Activated naive CD4-positive, alpha-beta T cell treated with anti-CD3 and anti-CD28 coated beads, Interleukin-2, amount 50 U/mL, for 72 hours (primary cell): ENCODE measurements around the gene RBL1. TPM values are rescaled to one million over a fixed set of nuclear protein-coding genes. Genes with fewer than 3 reads are reported as not detected.
"Not testable (repeated sequence)": the region's sequence is repeated elsewhere in the genome, so short reads cannot be mapped to it uniquely, and the experiment has no call there.

ENCODE experiments used
- ATAC-seq, 2 donors: fragments of 150-1000 bp; cut with Tn5 transposase; 2 replicates each; pipeline ENCODE4 v1.10.0; 2021; ENCODE audit warnings: mild to moderate bottlenecking in 2 of 2, moderate library complexity in 2 of 2
- DNase-seq, 2 donors: peaks; one replicate each; pipeline ENCODE4 v3.0.0; 2021 to 2022; ENCODE audit warnings: low spot score in 2 of 2
- H3K27ac Mint-ChIP-seq, 2 donors: one replicate each; pipeline ENCODE4 v1.8.0; 2022; ENCODE audit warnings: mild to moderate bottlenecking in 2 of 2, mixed read lengths in 2 of 2
- H3K36me3 Mint-ChIP-seq, 2 donors: one replicate each; pipeline ENCODE4 v1.8.0; 2022; ENCODE audit warnings: mixed read lengths in 2 of 2
- H3K9me3 Mint-ChIP-seq, 2 donors: one replicate each; pipeline ENCODE4 v1.8.0; 2022; ENCODE audit warnings: mixed read lengths in 2 of 2
- total RNA-seq, 2 donors: library from RNA; stranded (reverse); gene quantifications; one replicate each; pipeline ENCODE4 v1.2.3, GENCODE V29; 2022

Gene RBL1
- total RNA-seq, 2 donors from 2014 or later: 27.2 to 43.6 TPM

GRCh38 chr20:37096415-37097041 is 731 bp upstream of the RBL1 start:
- DNase-seq: no peak
- peak overlapping the region; percentile 98 to 100 for H3K27ac Mint-ChIP-seq
- no peaks in the 10 kb centered on the region for H3K9me3 Mint-ChIP-seq
- peaks cover 23 to 29% of the 10 kb centered on the region in 2 donors for H3K36me3 Mint-ChIP-seq
- ATAC-seq: no peak

- no peaks in the 10 kb centered on the region for H3K9me3 Mint-ChIP-seq
- peak overlapping the region; percentile 98 to 99 for H3K27ac Mint-ChIP-seq
- ATAC-seq (peak; percentile 42 to 61), DNase-seq (peak in 1 of 2 donors; percentile 48)
- H3K36me3 Mint-ChIP-seq: peaks cover 23 to 37% of the 10 kb centered on the region in 2 donors
These were observed 644 bp downstream of the RBL1 start for GRCh38 chr20:37095108-37095598.

GRCh38 chr20:37090407-37090806 is 5.4 kb downstream of the RBL1 start:
- no peak for DNase-seq

GRCh38 chr20:37081717-37082289 is 14.0 kb downstream of the RBL1 start:
- DNase-seq: no peak
- ATAC-seq: no peak
- no peak overlapping the region for H3K27ac Mint-ChIP-seq
- peaks cover 6 to 34% of the 10 kb centered on the region in 2 donors for H3K36me3 Mint-ChIP-seq
- no peaks in the 10 kb centered on the region for H3K9me3 Mint-ChIP-seq

More at GRCh38 chr20:37090407-37090806, 5.4 kb downstream of the RBL1 start:
- Mint-ChIP-seq H3K36me3 (peaks cover 15 to 44% of the 10 kb centered on the region in 2 donors), H3K27ac (peak overlapping the region in 1 of 2 donors; percentile 37), H3K9me3 (no peaks in the 10 kb centered on the region)
- ATAC-seq: no peak

GRCh38 chr20:37077009-37077408 is 18.8 kb downstream of the RBL1 start:
- ATAC-seq: no peak
- peaks cover 6 to 55% of the 10 kb centered on the region in 2 donors for H3K36me3 Mint-ChIP-seq
- no peak overlapping the region for H3K27ac Mint-ChIP-seq
- H3K9me3 Mint-ChIP-seq: no peaks in the 10 kb centered on the region
- no peak for DNase-seq

GRCh38 chr20:37075932-37076685 is 19.7 kb downstream of the RBL1 start:
- no peaks in the 10 kb centered on the region for H3K9me3 Mint-ChIP-seq
- H3K36me3 Mint-ChIP-seq: peaks cover 6 to 56% of the 10 kb centered on the region in 2 donors
- no peak overlapping the region for H3K27ac Mint-ChIP-seq
- DNase-seq: no peak
- ATAC-seq: no peak

- ATAC-seq (no peak), DNase-seq (no peak)
- Mint-ChIP-seq H3K36me3 (peaks cover 0 to 35% of the 10 kb centered on the region in 2 donors), H3K9me3 (no peaks in the 10 kb centered on the region), H3K27ac (peak overlapping the region in 1 of 2 donors; percentile 84)
These were observed 23.3 kb downstream of the RBL1 start for GRCh38 chr20:37072293-37073196.

GRCh38 chr20:37071481-37071911 is 24.3 kb downstream of the RBL1 start:
- Mint-ChIP-seq H3K27ac (peak overlapping the region; percentile 69 to 84), H3K9me3 (no peaks in the 10 kb centered on the region), H3K36me3 (peaks cover 2 to 33% of the 10 kb centered on the region in 2 donors)
- peak; percentile 92 to 95 for ATAC-seq
- peak in 1 of 2 donors; percentile 11 for DNase-seq

GRCh38 chr20:37069563-37069962 is 26.2 kb downstream of the RBL1 start:
- peaks cover 5 to 35% of the 10 kb centered on the region in 2 donors for H3K36me3 Mint-ChIP-seq
- ATAC-seq, DNase-seq, H3K27ac Mint-ChIP-seq, H3K9me3 Mint-ChIP-seq: not testable (repeated sequence)

GRCh38 chr20:37066168-37066567 is 29.6 kb downstream of the RBL1 start:
- no peaks in the 10 kb centered on the region for H3K9me3 Mint-ChIP-seq
- DNase-seq: no peak
- H3K27ac Mint-ChIP-seq: no peak overlapping the region
- peaks cover 5 to 28% of the 10 kb centered on the region in 2 donors for H3K36me3 Mint-ChIP-seq
- no peak for ATAC-seq

- ATAC-seq (no peak), DNase-seq (no peak)
- H3K27ac Mint-ChIP-seq: no peak overlapping the region
- no peaks in the 10 kb centered on the region for H3K9me3 Mint-ChIP-seq
- H3K36me3 Mint-ChIP-seq: peaks cover 31 to 50% of the 10 kb centered on the region in 2 donors
These were observed 40.5 kb downstream of the RBL1 start for GRCh38 chr20:37055276-37055675.

- ATAC-seq: no peak
- Mint-ChIP-seq H3K27ac (peak overlapping the region in 1 of 2 donors; percentile 42), H3K36me3 (peaks cover 34 to 49% of the 10 kb centered on the region in 2 donors), H3K9me3 (no peaks in the 10 kb centered on the region)
- no peak for DNase-seq
These were observed 42.4 kb downstream of the RBL1 start for GRCh38 chr20:37053230-37053950.

GRCh38 chr20:37042986-37043972 is 52.5 kb downstream of the RBL1 start:
- ATAC-seq: peak; percentile 86 to 87
- peaks cover 31 to 71% of the 10 kb centered on the region in 2 donors for H3K36me3 Mint-ChIP-seq
- peak overlapping the region; percentile 66 to 85 for H3K27ac Mint-ChIP-seq
- no peaks in the 10 kb centered on the region for H3K9me3 Mint-ChIP-seq
- DNase-seq: peak in 1 of 2 donors; percentile 62

GRCh38 chr20:37039366-37039765 is 56.4 kb downstream of the RBL1 start:
- not testable (repeated sequence) for ATAC-seq, DNase-seq, H3K9me3 Mint-ChIP-seq
- Mint-ChIP-seq H3K27ac (peak overlapping the region in 1 of 2 donors; percentile 37), H3K36me3 (peaks cover 28 to 53% of the 10 kb centered on the region in 2 donors)
